IMR-90 (cell line): ENCODE measurements around the gene AKNA. TPM values are rescaled to one million over a fixed set of nuclear protein-coding genes. Genes with fewer than 3 reads are reported as not detected.

Source experiments
- ATAC-seq: fragments of 200-7000 bp; cut with Tn5 transposase; 2 replicates; pipeline ENCODE4 v1.9.1; 2020; ENCODE audit warnings: low read depth, mild to moderate bottlenecking, moderate library complexity
- BruUV-seq: library from RNA; stranded (reverse); fragments of 400-500 nt; replicated peaks from 2 replicates; lab custom pipeline; 2021; lab: Mats Ljungman, UMichigan
- CTCF ChIA-PET: fragments of 300-600 bp; formaldehyde crosslinking; extraction: SDS; loops from one replicate; lab custom pipeline; 2021; ENCODE audit warnings: antibody characterized with exemption; lab: Yijun Ruan, JAX
- POLR2A ChIA-PET: fragments of 300-600 bp; sonication (Branson Sonifier 250); formaldehyde crosslinking; loops from one replicate; lab custom pipeline; 2022; ENCODE audit warnings: antibody characterized with exemption; ENCODE audit not compliant: unreplicated experiment; lab: Charles Lee
- DNase-seq: peaks from one replicate; pipeline ENCODE4 v3.0.0; 2013
- H2AFZ ChIP-seq: replicated peaks from 2 replicates; pipeline ENCODE3; 2013; ENCODE audit warnings: low read length, mild to moderate bottlenecking; ENCODE audit not compliant: poor library complexity
- H2AK5ac ChIP-seq: 2 replicates; pipeline ENCODE4 v1.6.1; 2013; ENCODE audit warnings: low read depth, low read length, inconsistent platforms
- H2AK9ac ChIP-seq: replicated peaks from 2 replicates; pipeline ENCODE3; 2013; ENCODE audit warnings: mild to moderate bottlenecking, low read depth, low read length, moderate library complexity; ENCODE audit not compliant: poor library complexity
- H2BK120ac ChIP-seq: 2 replicates; pipeline ENCODE4 v1.6.1; 2013; ENCODE audit warnings: low read depth, low read length, inconsistent platforms
- H2BK15ac ChIP-seq: 3 replicates; pipeline ENCODE4 v1.6.1; 2013; ENCODE audit warnings: low read depth, low read length, inconsistent platforms
- H2BK20ac ChIP-seq: 2 replicates; pipeline ENCODE4 v1.6.1; 2013; ENCODE audit warnings: low read depth, mild to moderate bottlenecking, inconsistent platforms, low read length, moderate library complexity
- H2BK5ac ChIP-seq: 2 replicates; pipeline ENCODE4 v1.6.1; 2013; ENCODE audit warnings: mild to moderate bottlenecking, low read depth, low read length, inconsistent platforms; ENCODE audit not compliant: poor library complexity, severe bottlenecking
- H3K14ac ChIP-seq: replicated peaks from 2 replicates; pipeline ENCODE4 v1.6.1; 2013; ENCODE audit warnings: low read depth, low read length, inconsistent platforms
- H3K18ac ChIP-seq: 2 replicates; pipeline ENCODE4 v1.6.1; 2013; ENCODE audit warnings: low read depth, low read length, control low read depth
- H3K23ac ChIP-seq: 2 replicates; pipeline ENCODE4 v1.6.1; 2013; ENCODE audit warnings: low read depth, low read length, inconsistent platforms
- H3K27ac ChIP-seq: 2 replicates; pipeline ENCODE4 v1.5.1; 2013; ENCODE audit warnings: mild to moderate bottlenecking, control low read depth, low read length; ENCODE audit not compliant: insufficient read depth
- H3K27me3 ChIP-seq: 2 replicates; pipeline ENCODE4 v1.6.1; 2013; ENCODE audit warnings: low read length; ENCODE audit not compliant: control insufficient read depth, insufficient read depth
- H3K36me3 ChIP-seq: 2 replicates; pipeline ENCODE4 v1.6.1; 2013; ENCODE audit warnings: low read length, mixed read lengths; ENCODE audit not compliant: control insufficient read depth, insufficient read depth
- H3K4ac ChIP-seq: 2 replicates; pipeline ENCODE4 v1.6.1; 2013; ENCODE audit warnings: low read depth, low read length, inconsistent platforms
- H3K4me1 ChIP-seq: 2 replicates; pipeline ENCODE4 v1.6.1; 2013; ENCODE audit warnings: low read length, mixed read lengths; ENCODE audit not compliant: control insufficient read depth, insufficient read depth
- H3K4me2 ChIP-seq: 2 replicates; pipeline ENCODE4 v1.6.1; 2013; ENCODE audit warnings: low read depth, mild to moderate bottlenecking, control low read depth, low read length, moderate library complexity
- H3K4me3 ChIP-seq: 2 replicates; pipeline ENCODE4 v1.5.1; 2013; ENCODE audit warnings: low read depth, mild to moderate bottlenecking, control low read depth, low read length, moderate library complexity; ENCODE audit not compliant: insufficient read depth
- H3K56ac ChIP-seq: 2 replicates; pipeline ENCODE4 v1.6.1; 2013; ENCODE audit warnings: low read length, inconsistent platforms; ENCODE audit not compliant: insufficient read depth; ENCODE audit errors: extremely low read depth
- H3K79me1 ChIP-seq, 2 experiments: 2 replicates each; pipeline ENCODE4 v1.6.1; 2013; ENCODE audit warnings: low read length in 2 of 2, inconsistent platforms in 1 of 2, low read depth in 1 of 2
- H3K9ac ChIP-seq: 2 replicates; pipeline ENCODE4 v1.6.1; 2013; ENCODE audit warnings: low read depth, low read length, control low read depth
- H3K9me1 ChIP-seq: 2 replicates; pipeline ENCODE4 v1.6.1; 2013; ENCODE audit warnings: low read length, inconsistent platforms; ENCODE audit not compliant: insufficient read depth
- H3K9me3 ChIP-seq: 2 replicates; pipeline ENCODE4 v1.6.1; 2013; ENCODE audit warnings: low read length; ENCODE audit not compliant: control insufficient read depth, insufficient read depth
- H4K20me1 ChIP-seq: 2 replicates; pipeline ENCODE4 v1.6.1; 2013; ENCODE audit warnings: low read length, inconsistent platforms; ENCODE audit not compliant: insufficient read depth
- H4K5ac ChIP-seq: 2 replicates; pipeline ENCODE4 v1.6.1; 2013; ENCODE audit warnings: mild to moderate bottlenecking, low read depth, low read length, control low read depth
- H4K8ac ChIP-seq, 2 experiments: 2 replicates each; pipeline ENCODE4 v1.6.1; 2013; ENCODE audit warnings: low read depth in 2 of 2, low read length in 2 of 2, control low read depth in 1 of 2, inconsistent platforms in 1 of 2
- H4K91ac ChIP-seq: 2 replicates; pipeline ENCODE4 v1.6.1; 2013; ENCODE audit warnings: low read depth, low read length, inconsistent platforms; ENCODE audit not compliant: insufficient read depth
- BHLHE40 ChIP-seq: fragments of 150-350 bp; IDR thresholded peaks from 2 replicates; pipeline ENCODE4 v1.6.1; 2016; ENCODE audit warnings: mild to moderate bottlenecking, low read depth, low read length
- CHD1 ChIP-seq: IDR thresholded peaks from 2 replicates; pipeline ENCODE4 v1.6.1; 2012; ENCODE audit warnings: low read depth, low read length, improper control_type of control experiment
- FOS ChIP-seq: fragments of 150-350 bp; IDR thresholded peaks from 2 replicates; pipeline ENCODE4 v1.6.1; 2016; ENCODE audit warnings: low read depth, low read length
- MAFK ChIP-seq: IDR thresholded peaks from 2 replicates; pipeline ENCODE4 v1.6.1; 2012; ENCODE audit warnings: low read depth, low read length, improper control_type of control experiment
- MAZ ChIP-seq: IDR thresholded peaks from 2 replicates; pipeline ENCODE4 v1.6.1; 2012; ENCODE audit warnings: low read depth, mild to moderate bottlenecking, low read length, improper control_type of control experiment, moderate library complexity, borderline replicate concordance
- MXI1 ChIP-seq: IDR thresholded peaks from 2 replicates; pipeline ENCODE4 v1.6.1; 2012; ENCODE audit warnings: low read depth, mild to moderate bottlenecking, low read length, moderate library complexity, borderline replicate concordance
- NFE2L2 ChIP-seq: fragments of 150-350 bp; IDR thresholded peaks from 2 replicates; pipeline ENCODE4 v1.6.1; 2016; ENCODE audit warnings: low read depth, mild to moderate bottlenecking, low read length
- POLR2A ChIP-seq: IDR thresholded peaks from 2 replicates; pipeline ENCODE4 v1.6.1; 2012; ENCODE audit warnings: mild to moderate bottlenecking, low read depth, low read length
- RAD21 ChIP-seq: IDR thresholded peaks from 2 replicates; pipeline ENCODE4 v1.6.1; 2012; ENCODE audit warnings: low read length, improper control_type of control experiment
- RCOR1 ChIP-seq: IDR thresholded peaks from 2 replicates; pipeline ENCODE4 v1.6.1; 2012; ENCODE audit warnings: mild to moderate bottlenecking, low read length, improper control_type of control experiment; ENCODE audit not compliant: insufficient replicate concordance
- RFX5 ChIP-seq: IDR thresholded peaks from 2 replicates; pipeline ENCODE4 v1.8.0; 2012; ENCODE audit warnings: low read depth, mild to moderate bottlenecking, low read length, moderate library complexity
- SMC3 ChIP-seq: fragments of 150-350 bp; IDR thresholded peaks from 2 replicates; pipeline ENCODE4 v1.6.1; 2016; ENCODE audit warnings: low read depth, mild to moderate bottlenecking, antibody characterized with exemption, low read length, moderate library complexity
- WGBS, 2 experiments: methylation state at CpG; one replicate each; pipeline versions ENCODE4 v1.1.5 to v1.1.7; 2013; ENCODE audit warnings: missing lambda C conversion rate in 2 of 2; ENCODE audit not compliant: insufficient read length in 1 of 2; ENCODE audit errors: extremely low coverage in 2 of 2; 5-methylcytosine and 5-hydroxymethylcytosine counted together
- dilution Hi-C: fragments of 300-500 bp; cut with HindIII; formaldehyde crosslinking; loops from one replicate; pipeline ENCODE4 v1.14.3; 2018; ENCODE audit warnings: low sequenced_read_pairs; ENCODE audit not compliant: unreplicated experiment
- in situ Hi-C: fragments of 300-500 bp; cut with MboI; formaldehyde crosslinking; loops from 3 replicates; pipeline ENCODE4 v1.14.3; 2019; ENCODE audit warnings: low sequenced_read_pairs, inconsistent platforms, mixed read lengths
- intact Hi-C: fragments of 100-400 bp; cut with micrococcal nuclease; formaldehyde crosslinking; loops from 2 replicates; pipeline ENCODE4 v1.10.0; 2022
- polyA plus RNA-seq, 3 experiments: library from polyadenylated mRNA; depleted of rRNA; stranded (reverse); fragments of >200 nt; gene quantifications; 2 replicates each; pipeline ENCODE4 v1.2.3, GENCODE V29; 2012; ENCODE audit warnings: low replicate concordance in 1 of 3
- total RNA-seq: library from RNA; depleted of rRNA; stranded (reverse); fragments of >200 nt; gene quantifications from 2 replicates; pipeline ENCODE4 v1.2.3, GENCODE V29; 2012
- TF ChIP-seq, protein P1 (sequence below): fragments of 150-350 bp; IDR thresholded peaks from 2 replicates; pipeline ENCODE4 v1.6.1; 2017; ENCODE audit warnings: mild to moderate bottlenecking, antibody characterized with exemption, low read length, low read depth
- TF ChIP-seq, protein P2 (sequence below): conservative IDR thresholded peaks from 2 replicates; pipeline ENCODE4 v1.5.1; 2012; ENCODE audit warnings: mild to moderate bottlenecking, low read depth, low read length, improper control_type of control experiment
- TF ChIP-seq, protein P3 (sequence below): fragments of 150-350 bp; IDR thresholded peaks from 2 replicates; pipeline ENCODE4 v1.6.1; 2016; ENCODE audit warnings: low read depth, mild to moderate bottlenecking, low read length, moderate library complexity, borderline replicate concordance

Gene AKNA
- total and polyA plus RNA-seq, 2 of the 4 experiments (the other 2 are of a cell fraction) = 2.7 to 7.3 TPM

DNA sequence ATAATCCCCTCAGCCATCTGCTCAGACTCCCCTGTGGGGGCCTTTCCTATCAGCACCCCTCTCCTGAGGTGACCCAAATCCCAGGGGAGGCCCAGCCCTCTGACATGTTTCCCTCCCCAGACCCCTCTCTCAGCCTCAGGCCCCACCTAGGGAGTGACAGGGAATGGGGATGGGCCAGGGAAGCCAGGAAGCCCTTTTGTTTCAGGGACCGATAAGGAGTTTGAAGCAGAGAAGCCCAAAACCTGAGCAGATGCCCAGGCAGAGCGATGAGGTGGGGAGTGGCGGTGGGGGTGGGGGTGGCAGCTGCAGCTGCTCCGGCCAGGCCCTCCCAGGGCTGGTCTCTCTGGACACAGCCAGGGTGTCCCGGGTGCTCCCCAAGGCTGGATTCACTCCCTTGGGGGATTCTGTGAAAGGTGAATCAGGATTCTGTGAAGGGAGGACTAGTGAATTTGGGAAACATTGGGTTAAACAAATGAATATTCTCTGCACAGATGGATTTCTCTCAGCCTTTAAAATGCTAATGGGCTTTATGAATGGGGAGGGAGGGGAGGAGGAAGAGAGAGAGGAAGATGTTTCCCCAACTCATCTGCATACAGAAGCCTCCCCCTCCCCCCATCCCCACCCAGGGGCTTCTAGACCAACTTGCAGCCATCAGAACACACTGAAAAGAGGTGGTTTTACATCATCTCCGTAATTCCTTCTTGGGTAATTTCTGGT lies 17.4 kb downstream of the AKNA start:
- no peak for ATAC-seq
- CTCF ChIA-PET = no interaction called here
- no CpG with 5 or more reads among the region's 6 CpGs for WGBS, 2 experiments
- TF ChIP-seq BHLHE40 (no peak), MXI1 (no peak), NFE2L2 (no peak), FOS (no peak), RAD21 (no peak), POLR2A (no peak), CHD1 (no peak), RFX5 (no peak), RCOR1 (no peak), SMC3 (no peak), MAFK (no peak), MAZ (no peak)
- TF ChIP-seq, protein P1, sequence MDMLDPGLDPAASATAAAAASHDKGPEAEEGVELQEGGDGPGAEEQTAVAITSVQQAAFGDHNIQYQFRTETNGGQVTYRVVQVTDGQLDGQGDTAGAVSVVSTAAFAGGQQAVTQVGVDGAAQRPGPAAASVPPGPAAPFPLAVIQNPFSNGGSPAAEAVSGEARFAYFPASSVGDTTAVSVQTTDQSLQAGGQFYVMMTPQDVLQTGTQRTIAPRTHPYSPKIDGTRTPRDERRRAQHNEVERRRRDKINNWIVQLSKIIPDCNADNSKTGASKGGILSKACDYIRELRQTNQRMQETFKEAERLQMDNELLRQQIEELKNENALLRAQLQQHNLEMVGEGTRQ = no peak
- TF ChIP-seq, protein P2, sequence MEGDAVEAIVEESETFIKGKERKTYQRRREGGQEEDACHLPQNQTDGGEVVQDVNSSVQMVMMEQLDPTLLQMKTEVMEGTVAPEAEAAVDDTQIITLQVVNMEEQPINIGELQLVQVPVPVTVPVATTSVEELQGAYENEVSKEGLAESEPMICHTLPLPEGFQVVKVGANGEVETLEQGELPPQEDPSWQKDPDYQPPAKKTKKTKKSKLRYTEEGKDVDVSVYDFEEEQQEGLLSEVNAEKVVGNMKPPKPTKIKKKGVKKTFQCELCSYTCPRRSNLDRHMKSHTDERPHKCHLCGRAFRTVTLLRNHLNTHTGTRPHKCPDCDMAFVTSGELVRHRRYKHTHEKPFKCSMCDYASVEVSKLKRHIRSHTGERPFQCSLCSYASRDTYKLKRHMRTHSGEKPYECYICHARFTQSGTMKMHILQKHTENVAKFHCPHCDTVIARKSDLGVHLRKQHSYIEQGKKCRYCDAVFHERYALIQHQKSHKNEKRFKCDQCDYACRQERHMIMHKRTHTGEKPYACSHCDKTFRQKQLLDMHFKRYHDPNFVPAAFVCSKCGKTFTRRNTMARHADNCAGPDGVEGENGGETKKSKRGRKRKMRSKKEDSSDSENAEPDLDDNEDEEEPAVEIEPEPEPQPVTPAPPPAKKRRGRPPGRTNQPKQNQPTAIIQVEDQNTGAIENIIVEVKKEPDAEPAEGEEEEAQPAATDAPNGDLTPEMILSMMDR = no peak
- TF ChIP-seq, protein P3, sequence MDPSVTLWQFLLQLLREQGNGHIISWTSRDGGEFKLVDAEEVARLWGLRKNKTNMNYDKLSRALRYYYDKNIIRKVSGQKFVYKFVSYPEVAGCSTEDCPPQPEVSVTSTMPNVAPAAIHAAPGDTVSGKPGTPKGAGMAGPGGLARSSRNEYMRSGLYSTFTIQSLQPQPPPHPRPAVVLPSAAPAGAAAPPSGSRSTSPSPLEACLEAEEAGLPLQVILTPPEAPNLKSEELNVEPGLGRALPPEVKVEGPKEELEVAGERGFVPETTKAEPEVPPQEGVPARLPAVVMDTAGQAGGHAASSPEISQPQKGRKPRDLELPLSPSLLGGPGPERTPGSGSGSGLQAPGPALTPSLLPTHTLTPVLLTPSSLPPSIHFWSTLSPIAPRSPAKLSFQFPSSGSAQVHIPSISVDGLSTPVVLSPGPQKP = no peak

More for the DNA sequence above, 17.4 kb downstream of the AKNA start:
- Histone ChIP-seq H3K79me1 (peaks cover 3 to 19% of the 10 kb centered on the region in 2 experiments; a peak in 3 of 4 replicates), H3K4ac (no peak overlapping the region), H3K4me1 (peaks cover 5% of the 10 kb centered on the region; the same call in 1 of the 2 replicates), H3K9me1 (peaks cover 12% of the 10 kb centered on the region), H2AK9ac (no peak overlapping the region), H3K36me3 (peaks cover 38% of the 10 kb centered on the region), H2BK20ac (no peak overlapping the region), H3K23ac (no peak overlapping the region), H2BK120ac (no peak overlapping the region), H2AK5ac (no peak overlapping the region; the same call in 1 of the 2 replicates), H2BK15ac (no peak overlapping the region), H2AFZ (no peak overlapping the region), H3K14ac (no peak overlapping the region), H3K18ac (no peak overlapping the region), H4K20me1 (no peaks in the 10 kb centered on the region; the same call in 1 of the 2 replicates), H3K9me3 (no peaks in the 10 kb centered on the region), H3K9ac (no peak overlapping the region), H3K4me2 (no peak overlapping the region), H2BK5ac (no peak overlapping the region), H3K4me3 (no peak overlapping the region), H4K91ac (no peak overlapping the region), H3K56ac (no peak overlapping the region), H4K5ac (no peak overlapping the region), H4K8ac (no peak overlapping the region), H3K27me3 (no peaks in the 10 kb centered on the region), H3K27ac (no peak overlapping the region)
- POLR2A ChIA-PET = interaction anchor here (0.6 kb wide), 1 partner anchor 17 kb away, joined by 3 read pairs; no protein-coding TSS in a partner anchor
- dilution Hi-C loops = no loop called here
- no peak for DNase-seq
- BruUV-seq = no TSS peak
- in situ Hi-C loops = no loop called here
- intact Hi-C loops = no loop called here
